ENCODE results near the gene ITGA11.

GRCh38 chr15:68475449-68475848, 43.5 kb upstream of the ITGA11 start:
- TF ChIP-seq CTCF (IDR thresholded peaks at IDR 0.05) (no peak), POLR2A (IDR thresholded peaks at IDR 0.05) (no peak)
